HG03469 (cell line): ENCODE results near the gene C15orf61.

ENCODE experiments used
- ATAC-seq: cut with Tn5 transposase; IDR thresholded peaks from one replicate; pipeline ENCODE4 v1.9.1; 2021; ENCODE audit warnings: mild to moderate bottlenecking, moderate library complexity, moderate number of reproducible peaks; ENCODE audit not compliant: unreplicated experiment

Gene C15orf61

GRCh38 chr15:67579164-67579563, 58.2 kb downstream of the C15orf61 start:
- ATAC-seq, result no peak
